ENCODE measurements around the gene DLGAP3. TPM values are rescaled to one million over a fixed set of nuclear protein-coding genes. Genes with fewer than 3 reads are reported as not detected.
A peak's percentile ranks its signal among the peaks of the same experiment; 100 is the strongest.

The DLGAP3 gene
- total RNA-seq, 6 experiments from 2014 or later: 0.07 TPM; not detected in 5

DNA sequence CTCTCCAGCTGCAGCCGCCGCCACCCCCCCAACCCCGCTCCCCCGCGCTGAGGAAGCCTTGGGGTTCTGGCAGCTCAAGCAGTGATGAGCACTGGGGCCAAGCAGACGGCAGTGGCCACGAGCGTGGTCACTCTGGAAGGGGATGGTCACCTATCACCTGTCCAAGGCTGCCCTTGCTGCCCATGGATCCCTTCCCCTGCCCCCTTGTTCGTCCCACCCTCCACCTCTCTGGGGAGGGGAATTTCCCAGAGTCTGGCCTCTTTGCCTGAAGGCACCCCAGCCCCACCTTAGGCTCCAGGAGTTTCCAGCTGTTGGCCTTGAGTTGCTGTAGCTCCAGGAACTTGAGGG, 62.7 kb downstream of the DLGAP3 start:
- Mint-ChIP-seq H3K27ac (no peak overlapping the region), H3K4me3 (no peak overlapping the region; the same call in 1 of the 2 replicates), H3K9me3 (no peaks in the 10 kb centered on the region), H3K4me1 (ENCODE audit: low read depth) (no peaks in the 10 kb centered on the region), H3K36me3 (ENCODE audit: low read depth) (no peaks in the 10 kb centered on the region), H3K27me3 (ENCODE audit: insufficient read depth) (peaks cover 22% of the 10 kb centered on the region)
- TF ChIP-seq, protein P1, sequence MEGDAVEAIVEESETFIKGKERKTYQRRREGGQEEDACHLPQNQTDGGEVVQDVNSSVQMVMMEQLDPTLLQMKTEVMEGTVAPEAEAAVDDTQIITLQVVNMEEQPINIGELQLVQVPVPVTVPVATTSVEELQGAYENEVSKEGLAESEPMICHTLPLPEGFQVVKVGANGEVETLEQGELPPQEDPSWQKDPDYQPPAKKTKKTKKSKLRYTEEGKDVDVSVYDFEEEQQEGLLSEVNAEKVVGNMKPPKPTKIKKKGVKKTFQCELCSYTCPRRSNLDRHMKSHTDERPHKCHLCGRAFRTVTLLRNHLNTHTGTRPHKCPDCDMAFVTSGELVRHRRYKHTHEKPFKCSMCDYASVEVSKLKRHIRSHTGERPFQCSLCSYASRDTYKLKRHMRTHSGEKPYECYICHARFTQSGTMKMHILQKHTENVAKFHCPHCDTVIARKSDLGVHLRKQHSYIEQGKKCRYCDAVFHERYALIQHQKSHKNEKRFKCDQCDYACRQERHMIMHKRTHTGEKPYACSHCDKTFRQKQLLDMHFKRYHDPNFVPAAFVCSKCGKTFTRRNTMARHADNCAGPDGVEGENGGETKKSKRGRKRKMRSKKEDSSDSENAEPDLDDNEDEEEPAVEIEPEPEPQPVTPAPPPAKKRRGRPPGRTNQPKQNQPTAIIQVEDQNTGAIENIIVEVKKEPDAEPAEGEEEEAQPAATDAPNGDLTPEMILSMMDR (IDR thresholded peaks at IDR 0.05): no peak
- no peak for DNase-seq

DNA sequence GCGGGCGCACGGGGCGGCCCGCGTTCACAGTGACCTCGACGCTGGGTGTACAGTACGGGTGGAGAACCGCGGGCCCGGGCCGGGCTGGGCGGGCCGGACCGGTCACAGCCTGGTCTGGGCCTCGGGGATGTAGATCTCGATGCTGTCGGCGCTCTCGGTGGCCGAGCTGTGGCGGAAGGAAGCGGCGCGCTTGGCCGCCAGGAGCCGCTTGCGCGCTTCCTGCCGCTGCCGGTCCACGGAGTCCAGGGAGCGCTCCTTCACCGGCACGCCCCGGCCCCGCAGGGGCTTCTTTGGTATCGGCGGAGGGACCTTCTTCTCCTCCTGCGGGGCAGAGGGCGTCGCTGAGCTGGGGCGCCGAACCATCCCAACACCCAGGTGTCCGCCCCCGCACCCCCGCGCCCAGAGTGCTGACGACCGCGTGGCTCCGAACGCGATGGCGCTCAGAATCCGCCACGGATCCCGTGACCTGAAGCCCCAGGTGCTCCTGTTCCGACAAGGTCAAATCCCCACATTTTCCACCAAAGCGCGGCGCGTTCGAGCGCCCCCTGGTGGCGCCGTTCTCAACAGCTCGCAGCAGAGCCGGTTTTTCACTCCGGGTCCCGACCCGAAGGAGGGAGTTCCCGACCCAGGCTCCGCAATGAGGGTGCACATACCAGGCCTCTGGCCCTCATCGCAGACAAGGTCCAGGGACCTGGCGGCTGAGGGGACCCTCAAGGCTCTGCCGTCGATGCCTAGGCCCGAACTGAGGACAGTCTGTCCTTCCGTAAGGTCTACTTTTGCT, 63.3 kb downstream of the DLGAP3 start:
- Mint-ChIP-seq H3K4me3 (peak overlapping the region; percentile 80), H3K9me3 (no peaks in the 10 kb centered on the region), H3K27me3 (ENCODE audit: insufficient read depth) (peaks cover 18% of the 10 kb centered on the region), H3K27ac (peak overlapping the region; percentile 22; the same call in 1 of the 2 replicates), H3K4me1 (ENCODE audit: low read depth) (no peaks in the 10 kb centered on the region), H3K36me3 (ENCODE audit: low read depth) (no peaks in the 10 kb centered on the region)
- TF ChIP-seq, protein P1 (IDR thresholded peaks at IDR 0.05): peak; percentile 99
- DNase-seq: peak; percentile 33

DNA sequence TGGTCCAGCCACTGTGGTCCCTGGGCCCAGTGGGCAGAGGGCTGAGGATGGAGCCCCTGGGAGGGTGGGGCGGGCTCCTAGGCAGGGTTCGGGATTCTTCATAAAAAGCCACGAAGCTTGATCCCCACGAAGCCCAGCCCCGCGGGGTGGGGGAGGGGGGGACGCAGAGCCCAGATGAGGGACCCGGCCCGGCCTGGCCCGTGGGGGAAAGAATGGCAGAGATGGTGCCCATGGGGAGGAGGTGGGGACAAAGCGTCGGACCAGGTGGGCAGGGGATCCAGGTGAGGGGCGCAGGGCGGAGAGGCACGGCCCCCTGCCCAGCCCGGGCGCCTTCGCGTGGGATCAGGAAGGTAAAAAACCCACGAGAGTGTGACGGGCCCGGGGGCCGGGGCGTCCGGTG, 63.9 kb downstream of the DLGAP3 start:
- Mint-ChIP-seq H3K9me3 (no peaks in the 10 kb centered on the region), H3K27me3 (ENCODE audit: insufficient read depth) (peaks cover 16% of the 10 kb centered on the region), H3K4me1 (ENCODE audit: low read depth) (no peaks in the 10 kb centered on the region), H3K27ac (no peak overlapping the region), H3K4me3 (no peak overlapping the region), H3K36me3 (ENCODE audit: low read depth) (no peaks in the 10 kb centered on the region)
- no peak for DNase-seq
- TF ChIP-seq, protein P1 (IDR thresholded peaks at IDR 0.05): no peak

DNA sequence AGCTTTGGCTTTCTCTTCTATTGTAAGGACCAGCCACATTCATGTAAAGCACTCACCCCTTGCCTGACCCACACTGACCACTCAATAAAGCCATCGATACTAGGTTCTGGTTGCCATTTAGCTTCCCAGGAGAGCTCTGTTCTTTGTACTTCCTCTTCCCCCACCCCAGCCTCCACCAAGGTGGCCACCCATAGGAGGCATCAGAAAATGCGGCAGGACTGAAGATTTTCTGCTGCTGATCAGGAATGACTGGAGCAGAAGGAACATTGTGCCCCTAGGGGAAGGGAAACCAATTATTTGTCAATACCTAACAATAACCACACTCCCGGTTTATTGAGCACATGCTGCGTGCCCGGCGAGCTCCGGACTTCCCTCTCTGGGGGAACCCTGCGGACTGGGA, 64.7 kb downstream of the DLGAP3 start:
- H3K4me1 Mint-ChIP-seq (ENCODE audit: low read depth): peaks cover 7% of the 10 kb centered on the region
- TF ChIP-seq, protein P1 (IDR thresholded peaks at IDR 0.05): no peak
- H3K27me3 Mint-ChIP-seq (ENCODE audit: insufficient read depth): peaks cover 8% of the 10 kb centered on the region
- no peaks in the 10 kb centered on the region for H3K9me3 Mint-ChIP-seq
- H3K36me3 Mint-ChIP-seq (ENCODE audit: low read depth): no peaks in the 10 kb centered on the region
- DNase-seq: no peak
- H3K27ac Mint-ChIP-seq: no peak overlapping the region
- H3K4me3 Mint-ChIP-seq: no peak overlapping the region

DNA sequence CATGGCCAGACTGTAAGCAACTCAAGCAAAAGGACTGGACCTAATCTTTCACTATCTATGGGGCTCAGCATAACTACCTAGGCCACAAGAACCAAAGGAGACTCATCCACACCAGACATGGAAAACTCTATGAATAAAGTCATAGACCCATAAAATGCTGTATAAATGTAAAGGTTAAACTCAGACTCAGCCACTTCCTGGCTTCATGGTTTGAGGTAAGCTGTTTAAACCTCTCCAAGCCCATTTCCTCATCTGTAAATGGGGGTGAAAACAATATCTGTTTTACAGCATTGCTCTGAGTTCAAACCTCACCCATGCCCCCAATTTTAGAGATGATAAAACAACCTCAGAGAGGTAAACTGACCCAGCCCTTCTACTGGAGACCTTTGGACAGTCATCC, 65.9 kb downstream of the DLGAP3 start:
- H3K27me3 Mint-ChIP-seq (ENCODE audit: insufficient read depth): peaks cover 6% of the 10 kb centered on the region
- TF ChIP-seq, protein P1 (IDR thresholded peaks at IDR 0.05): no peak
- H3K27ac Mint-ChIP-seq: no peak overlapping the region
- no peak overlapping the region for H3K4me3 Mint-ChIP-seq
- peaks cover 8% of the 10 kb centered on the region for H3K36me3 Mint-ChIP-seq (ENCODE audit: low read depth)
- DNase-seq: no peak
- peaks cover 13% of the 10 kb centered on the region for H3K4me1 Mint-ChIP-seq (ENCODE audit: low read depth)
- no peaks in the 10 kb centered on the region for H3K9me3 Mint-ChIP-seq
